HG03064 (cell line): ENCODE results near the gene CSH2.

Source experiments
- ATAC-seq: cut with Tn5 transposase; IDR thresholded peaks from one replicate; pipeline ENCODE4 v1.9.1; 2021; ENCODE audit warnings: low read depth; ENCODE audit not compliant: unreplicated experiment

CSH2 gene

DNA sequence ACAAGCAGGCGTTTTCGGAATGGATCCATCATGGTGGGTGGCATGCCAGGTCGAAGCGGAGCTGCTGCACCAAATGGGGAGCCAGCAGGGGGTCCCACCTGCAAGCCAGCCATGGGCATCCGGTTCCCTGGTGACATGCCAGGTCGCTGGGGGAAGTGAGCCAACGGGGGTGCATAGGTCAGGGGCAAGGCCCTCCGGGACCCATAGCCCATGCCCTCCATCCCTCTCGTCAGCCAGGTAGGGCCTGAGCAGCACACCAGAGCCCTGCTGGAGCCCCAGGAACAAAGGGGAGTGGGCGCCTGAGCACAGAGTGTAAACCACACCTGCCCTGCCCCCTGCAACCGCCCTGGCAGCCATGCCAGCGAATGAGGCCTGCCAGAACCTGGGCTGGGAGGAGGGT lies 36.0 kb downstream of the CSH2 start:
- no peak for ATAC-seq

DNA sequence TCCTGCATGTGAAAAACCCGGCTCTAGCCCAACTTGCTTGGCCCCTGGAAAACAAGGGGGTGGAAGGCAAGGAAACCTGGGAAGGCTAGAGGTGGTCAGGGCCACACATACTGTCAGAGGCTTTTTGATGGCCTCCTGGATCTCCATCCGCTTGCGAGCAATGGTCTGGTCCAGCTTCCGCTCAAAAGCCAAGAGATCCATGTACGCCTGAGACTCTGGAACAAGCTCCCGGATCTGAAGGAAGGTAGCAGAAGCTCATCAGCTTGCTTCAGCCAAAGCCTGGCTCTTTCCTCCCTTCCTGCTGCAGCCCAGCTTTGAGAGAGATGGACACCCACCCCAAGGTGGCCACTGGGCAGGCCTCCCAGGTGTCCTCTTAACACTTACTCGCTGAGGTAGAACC lies 36.7 kb downstream of the CSH2 start:
- no peak for ATAC-seq

DNA sequence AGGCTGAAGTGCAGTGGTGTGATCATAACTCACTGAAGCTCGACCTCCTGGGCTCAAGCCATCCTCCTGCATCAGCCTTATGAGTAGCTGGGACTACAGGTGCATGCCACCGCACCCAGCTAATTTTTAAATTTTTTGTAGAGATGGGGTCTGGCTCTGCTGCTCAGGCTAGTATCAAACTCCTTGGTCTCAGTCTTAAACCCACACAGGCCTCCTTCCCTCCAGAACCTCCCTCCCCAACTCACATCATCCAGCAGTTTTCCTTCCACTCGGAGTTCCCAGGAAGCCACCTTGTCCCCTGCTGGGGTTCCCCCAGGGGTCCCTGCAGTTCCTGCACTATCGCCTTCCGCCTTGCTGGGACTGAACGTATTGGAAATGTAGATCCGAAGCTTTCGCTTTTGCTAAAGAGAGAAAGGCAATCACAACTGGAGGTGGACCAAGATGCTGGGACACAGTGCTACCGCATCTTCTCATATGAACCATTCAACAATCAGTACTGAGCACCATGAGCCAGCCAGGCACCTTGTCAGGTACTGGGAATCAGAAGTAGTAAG lies 38.2 kb downstream of the CSH2 start:
- ATAC-seq, result no peak

DNA sequence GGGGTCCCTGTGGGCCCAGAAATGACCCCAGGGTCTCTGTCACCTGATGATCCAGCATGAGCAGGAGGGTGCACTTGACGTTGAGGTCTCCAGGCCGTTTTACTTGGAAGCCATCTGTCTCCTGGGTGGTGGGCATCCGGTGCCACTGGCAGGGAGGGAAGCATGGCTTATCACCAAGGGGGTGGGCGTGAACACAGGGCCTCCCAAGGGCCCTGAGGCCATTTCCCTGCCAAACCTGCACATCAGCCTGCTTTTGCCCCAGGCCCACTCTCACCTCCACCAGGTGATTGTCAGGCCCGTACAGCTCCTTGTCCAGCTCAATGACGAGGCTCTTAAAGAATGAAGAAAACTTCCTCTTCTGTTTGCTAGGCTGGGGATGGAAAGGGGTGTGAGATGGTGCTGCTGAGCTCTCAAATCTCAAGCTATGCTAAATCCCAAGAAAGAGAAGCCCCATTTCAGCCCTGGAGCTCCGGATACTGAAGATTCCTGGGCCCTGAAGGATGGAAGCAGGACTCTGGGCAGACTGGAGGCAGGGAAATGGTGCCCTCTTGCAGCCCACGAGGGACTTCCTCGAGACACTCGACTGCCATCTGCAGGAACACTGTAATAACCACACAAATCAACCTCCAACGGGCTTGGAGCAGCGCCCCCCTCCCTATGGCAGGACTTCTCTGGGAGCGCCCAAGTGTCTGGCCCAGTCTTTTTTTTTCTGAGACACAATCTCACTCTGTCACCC lies 38.9 kb downstream of the CSH2 start:
- no peak for ATAC-seq

DNA sequence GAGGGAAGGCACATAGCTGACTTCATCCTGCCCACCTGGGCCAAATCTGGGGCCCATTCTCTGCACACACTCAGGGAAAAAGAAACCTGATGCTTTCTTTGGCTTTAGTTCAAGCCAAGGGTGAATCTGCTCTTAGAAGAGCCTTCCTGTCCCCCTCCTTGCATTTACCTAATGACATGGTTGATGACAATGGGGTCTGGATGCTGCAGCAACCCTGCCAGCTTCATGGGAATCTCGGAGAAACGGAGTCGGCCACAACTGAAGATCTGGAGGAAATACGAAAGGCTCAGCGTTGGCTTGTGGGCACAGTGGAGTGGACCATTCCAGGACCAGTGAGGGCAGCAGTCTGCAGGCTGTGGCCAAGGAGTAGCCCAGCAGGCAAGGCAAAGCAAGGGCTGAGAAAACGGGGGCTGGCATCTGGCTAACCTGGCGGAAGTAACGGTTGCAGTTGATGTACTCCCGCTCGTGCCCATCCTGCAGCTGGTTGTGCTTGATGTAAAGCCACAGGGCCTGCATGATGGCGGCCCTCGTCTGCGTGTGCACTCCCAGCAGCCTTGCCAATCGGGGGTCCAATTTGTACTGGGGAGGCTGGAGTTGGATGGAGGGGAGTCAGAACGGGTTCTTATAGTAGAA lies 39.6 kb downstream of the CSH2 start:
- no peak for ATAC-seq

DNA sequence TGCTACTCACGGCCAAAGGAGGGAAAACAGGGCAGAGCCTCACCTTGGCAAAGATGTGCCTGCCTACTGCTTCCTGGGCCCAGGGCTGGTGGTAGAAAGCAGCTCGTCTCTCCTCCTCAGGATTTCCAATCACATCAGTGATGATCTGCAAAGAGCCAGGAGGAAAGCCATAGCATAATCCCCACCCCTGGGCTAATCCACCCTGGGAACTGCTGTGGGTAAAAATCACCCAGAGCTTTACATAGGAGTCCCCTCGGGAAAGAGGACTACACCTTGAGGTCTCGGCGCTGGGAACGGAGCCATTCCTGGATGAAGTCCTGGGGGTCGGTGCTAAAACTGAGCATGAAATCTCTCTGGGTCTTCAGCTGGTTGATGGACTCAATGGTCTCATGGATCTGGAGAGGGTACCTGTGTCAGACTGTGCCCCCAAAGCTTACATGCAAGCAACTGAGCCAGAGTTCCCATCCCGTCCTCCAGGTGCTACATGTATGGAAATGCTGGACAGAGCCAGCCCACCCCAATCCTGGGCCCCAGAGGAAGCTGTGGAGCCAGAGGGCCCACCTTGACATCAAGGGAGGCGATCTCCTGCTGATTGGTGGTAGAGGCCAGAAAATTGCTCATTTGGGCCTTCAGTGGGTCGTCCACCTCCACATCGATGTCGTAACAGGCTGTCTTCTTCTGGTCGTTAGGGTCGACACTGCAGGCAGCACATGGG lies 40.3 kb downstream of the CSH2 start:
- no peak for ATAC-seq

DNA sequence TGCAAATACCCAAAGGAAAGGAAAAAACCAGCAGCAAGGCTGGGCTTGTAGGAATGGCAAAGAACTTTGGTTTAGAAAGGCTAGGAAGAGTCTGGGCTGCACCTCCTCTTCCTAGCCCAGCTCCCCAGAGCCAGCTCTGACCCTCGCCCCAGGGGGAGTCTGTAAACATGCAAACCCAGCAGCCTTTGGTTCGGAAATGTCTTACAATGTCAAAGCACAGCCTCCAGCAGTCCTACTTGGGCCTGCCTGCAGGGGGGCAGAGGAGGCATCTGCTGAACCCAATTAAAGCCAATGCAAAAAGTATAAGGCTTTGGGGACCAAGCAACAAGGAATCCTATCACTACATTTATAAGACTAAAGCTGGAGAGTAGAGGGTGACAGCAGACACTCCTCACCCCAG lies 41.0 kb downstream of the CSH2 start:
- no peak for ATAC-seq

DNA sequence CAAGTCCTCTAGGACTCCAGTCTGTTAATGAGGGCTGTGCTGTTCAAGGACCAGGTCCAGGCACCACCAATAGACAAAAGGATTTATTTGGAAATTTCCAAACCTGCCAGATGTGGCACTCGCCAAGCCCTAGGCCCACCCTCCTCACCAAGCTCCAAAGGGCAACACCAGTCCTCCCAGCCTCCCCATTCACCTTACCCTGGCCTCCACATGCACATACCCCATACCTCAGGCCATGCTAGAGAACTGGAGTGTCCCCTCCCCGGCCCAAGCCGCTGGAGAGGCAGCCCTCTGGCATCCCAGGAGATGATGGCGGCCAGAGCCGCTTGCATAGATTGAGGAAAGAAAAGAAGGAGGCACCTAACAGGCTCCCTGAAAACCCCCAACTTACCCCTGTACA lies 41.5 kb downstream of the CSH2 start:
- ATAC-seq, result no peak

DNA sequence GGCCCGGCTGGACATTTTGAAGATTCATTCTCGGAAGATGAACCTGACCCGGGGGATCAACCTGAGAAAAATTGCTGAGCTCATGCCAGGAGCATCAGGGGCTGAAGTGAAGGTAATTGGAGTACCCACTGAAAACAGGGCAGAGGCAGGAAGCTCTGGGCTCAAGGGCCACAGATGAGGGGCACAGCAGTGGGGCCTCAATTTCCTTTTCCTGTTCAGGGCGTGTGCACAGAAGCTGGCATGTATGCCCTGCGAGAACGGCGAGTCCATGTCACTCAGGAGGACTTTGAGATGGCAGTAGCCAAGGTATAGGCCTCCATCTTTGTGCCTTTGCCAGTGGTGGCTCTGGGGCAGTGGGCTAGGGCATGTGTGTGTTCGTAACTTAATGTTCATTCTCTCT lies 42.0 kb downstream of the CSH2 start:
- no peak for ATAC-seq

DNA sequence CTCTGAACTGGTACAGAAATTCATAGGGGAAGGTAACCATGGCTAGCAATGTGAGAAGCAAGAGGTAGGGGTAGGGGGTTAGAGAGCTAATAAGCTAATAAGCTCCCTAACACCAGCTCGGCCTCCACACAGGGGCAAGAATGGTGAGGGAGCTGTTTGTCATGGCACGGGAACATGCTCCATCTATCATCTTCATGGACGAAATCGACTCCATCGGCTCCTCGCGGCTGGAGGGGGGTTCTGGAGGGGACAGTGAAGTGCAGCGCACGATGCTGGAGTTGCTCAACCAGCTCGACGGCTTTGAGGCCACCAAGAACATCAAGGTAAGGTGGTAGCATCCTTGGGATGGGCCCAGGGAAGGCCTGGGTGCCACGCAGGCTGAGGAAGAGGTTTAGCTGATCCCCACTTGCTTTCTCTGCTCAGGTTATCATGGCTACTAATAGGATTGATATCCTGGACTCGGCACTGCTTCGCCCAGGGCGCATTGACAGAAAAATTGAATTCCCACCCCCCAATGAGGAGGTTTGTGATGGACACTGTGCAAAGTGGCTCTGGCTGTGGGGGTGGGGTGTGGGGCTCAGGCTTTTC lies 42.5 kb downstream of the CSH2 start:
- no peak for ATAC-seq

DNA sequence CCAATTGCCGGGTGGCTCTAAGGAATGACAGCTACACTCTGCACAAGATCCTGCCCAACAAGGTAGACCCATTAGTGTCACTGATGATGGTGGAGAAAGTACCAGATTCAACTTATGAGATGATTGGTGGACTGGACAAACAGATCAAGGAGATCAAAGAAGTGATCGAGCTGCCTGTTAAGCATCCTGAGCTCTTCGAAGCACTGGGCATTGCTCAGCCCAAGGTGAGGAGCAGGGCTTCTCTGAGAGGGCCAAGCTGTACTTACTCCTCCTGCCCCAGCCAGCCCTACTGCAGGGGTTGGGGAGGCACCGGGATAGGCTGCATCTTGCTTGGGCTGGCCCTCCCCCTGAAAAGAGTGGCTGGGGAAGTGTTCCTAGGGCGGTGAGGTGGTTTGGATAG lies 43.2 kb downstream of the CSH2 start:
- no peak for ATAC-seq

DNA sequence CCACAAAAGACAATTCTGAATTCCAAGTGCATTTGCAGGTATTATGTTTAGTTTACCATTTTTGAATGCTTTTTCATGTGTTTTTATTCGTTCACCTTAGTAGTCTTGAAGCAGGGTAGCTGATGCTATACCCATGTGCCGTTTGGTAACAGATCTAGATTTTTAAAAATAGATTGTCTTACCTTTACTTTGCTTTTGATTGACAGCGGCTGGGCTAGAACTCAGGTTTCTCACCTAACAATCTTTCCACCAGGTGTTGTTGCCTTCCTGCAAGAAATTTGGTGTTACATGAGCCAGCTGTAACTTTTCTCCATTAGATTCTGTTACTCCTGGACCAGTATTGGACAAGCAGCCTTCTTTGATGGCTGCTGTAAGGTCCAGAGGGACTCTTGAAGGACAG lies 44.5 kb downstream of the CSH2 start:
- no peak for ATAC-seq

DNA sequence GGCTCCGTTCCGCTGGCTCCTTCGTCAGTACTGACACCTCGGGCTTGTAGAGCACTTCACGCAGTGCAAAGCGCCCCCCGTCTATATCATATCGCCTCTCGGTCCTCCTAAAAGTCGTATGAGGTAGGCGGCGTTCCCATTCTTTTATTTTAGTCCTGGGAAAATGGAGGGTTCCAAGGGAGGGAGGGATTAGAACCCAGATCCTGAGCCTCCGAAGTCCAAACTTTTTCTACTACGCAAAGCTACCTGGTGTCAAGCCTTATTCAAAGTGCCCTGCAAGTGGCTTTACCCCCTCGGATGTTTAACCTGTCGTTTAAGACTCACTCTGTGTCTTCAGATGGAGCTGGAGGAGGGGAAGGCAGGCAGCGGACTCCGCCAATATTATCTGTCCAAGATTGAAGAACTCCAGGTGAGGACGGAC lies 45.7 kb downstream of the CSH2 start:
- no peak for ATAC-seq

DNA sequence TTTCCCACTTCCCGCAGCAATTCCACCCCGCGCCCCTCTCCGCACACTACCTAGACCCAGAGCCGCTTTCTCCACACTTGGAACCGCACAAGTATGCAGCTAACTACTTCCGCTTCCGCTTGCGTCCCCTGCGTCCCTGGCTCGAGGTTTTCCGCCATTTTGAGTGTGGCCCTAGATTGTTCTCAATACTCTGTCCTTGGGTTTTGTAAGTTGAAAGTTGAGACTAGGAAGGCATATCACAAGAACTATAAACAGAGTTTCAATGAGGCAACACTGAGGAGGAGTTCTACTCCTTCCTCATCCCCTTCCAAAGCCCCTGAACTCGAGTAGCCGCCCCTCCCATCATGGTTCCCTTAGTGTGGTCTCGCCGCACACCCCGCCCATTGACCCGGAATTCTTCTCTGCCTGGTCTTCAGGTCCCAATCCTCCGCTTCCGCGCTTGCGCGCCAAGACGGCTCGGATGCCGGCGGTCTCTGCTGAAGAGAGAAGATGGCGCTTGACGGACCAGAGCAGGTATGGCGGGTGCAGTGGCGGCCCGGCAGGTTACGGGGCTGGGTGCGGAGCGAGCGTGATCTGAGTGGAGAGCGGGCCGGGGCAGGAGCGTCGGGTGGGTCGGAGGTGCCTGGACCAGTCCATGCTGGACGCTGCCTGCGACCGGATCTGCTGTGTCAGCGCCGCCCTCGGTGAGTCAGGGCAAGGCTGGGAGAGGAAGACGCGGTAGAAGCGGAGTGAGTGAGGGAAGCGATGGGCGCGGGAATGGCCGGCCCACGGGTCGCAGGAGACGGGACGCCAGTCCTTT lies 46.3 kb downstream of the CSH2 start, which contains the start of the genes FTSJ3 and PSMC5:
TSS of gene FTSJ3 (minus strand) at position 662 of the 799 bp plus-strand sequence. CDS start 761 bp downstream, outside the sequence.
TSS of gene PSMC5 (plus strand) at position 430 of the 799 bp plus-strand sequence. CDS start at position 490, 60 bp downstream.
- peak; percentile 80 for ATAC-seq

DNA sequence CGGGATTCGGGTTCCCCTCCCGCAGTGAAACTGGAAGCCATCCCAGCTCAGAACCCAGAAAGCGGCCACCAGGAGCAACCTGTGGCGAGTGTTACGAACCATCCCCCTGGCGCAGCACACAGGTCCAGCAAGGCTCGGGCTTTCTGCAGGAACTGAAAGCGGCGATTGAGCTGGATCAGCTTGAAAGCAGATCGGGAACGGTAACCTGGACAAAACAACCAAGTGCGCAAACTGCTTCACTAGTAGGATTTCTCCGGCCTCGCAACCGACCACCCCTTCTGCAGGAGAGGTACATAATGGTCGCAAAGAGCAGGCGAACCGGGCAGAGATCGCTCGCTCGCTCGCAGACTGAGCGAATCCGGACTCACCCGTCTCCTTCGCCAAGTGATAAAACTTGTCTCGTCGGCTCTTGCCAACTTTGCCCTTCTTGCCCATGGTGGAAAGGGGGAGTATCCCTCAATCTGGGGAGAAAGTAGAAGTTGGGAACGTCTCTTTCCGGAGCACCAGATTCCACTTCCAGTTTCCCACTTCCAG lies 46.9 kb downstream of the CSH2 start:
- ATAC-seq, result no peak

DNA sequence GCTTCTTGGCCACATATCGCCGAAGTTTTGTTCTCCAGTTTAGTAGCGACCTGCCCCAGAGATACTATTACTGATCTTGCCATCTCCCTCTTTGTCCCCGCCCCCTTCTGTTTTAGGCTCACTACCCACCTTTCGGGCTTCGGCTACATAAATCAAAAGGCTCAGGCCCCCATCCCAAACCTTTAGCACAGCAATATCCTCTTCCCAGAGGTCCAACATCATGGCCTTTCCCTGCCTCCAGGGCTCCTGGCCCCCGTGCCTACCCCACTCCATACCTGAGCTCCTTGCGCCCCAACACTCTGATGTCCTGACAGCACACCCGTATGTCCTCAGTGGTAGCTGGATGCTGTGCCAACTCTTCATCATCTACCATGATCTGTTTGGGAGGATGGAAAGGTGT lies 49.1 kb downstream of the CSH2 start:
- no peak for ATAC-seq

DNA sequence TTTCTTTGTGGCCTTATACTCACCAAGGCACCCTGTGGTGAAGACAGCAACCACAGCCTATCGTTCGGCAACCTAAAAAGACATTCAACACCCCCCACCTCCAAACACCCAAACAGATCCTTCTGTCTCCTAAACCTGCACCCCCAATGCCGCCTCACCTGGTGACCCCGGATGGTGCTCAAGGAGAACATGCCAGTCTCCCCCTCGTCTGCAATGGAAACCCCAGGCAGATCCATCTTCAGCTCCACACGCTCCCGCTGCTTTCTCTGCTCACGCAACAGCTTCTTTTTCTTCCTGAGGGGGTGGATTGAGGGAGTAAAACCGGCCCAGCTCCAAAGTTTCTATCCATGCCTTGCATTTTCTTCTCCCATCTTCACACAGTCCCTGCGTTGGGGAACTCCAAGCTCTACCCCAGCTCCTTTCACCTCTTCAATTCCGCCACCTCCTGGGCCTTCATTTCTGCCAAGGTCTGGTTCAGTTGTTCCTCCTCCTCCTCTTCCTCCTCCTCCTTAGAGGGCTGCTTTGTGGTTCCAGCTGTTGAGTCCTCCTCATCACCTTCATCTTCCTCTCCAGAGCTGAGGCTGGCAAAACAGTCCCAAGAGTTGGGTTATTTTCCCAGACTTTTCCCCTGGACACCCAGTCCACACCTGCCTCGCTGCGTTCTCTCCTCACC lies 49.7 kb downstream of the CSH2 start:
- no peak for ATAC-seq

DNA sequence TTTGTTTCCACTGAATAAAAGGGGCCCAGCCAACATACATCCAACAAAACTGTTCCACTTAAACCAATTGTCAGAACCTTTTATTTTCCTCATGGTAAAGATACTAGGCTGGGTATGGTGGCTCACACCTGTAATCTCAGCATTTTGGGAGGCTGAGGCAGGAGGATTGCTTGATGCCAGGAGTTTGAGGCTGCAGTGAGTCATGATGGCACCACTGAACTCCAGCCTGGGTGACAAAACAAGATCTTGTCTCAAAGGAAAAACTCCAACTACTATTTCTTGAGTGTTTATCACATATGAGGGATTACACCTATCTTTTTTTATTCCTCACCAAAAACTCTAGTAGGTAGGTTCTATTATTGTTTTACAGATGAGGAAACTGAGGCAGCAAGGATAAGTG lies 50.9 kb downstream of the CSH2 start:
- no peak for ATAC-seq
